PFSK-1 (cell line): Measurements from ENCODE around the gene MAU2.

Experiments
- POLR2AphosphoS5 ChIP-seq: IDR thresholded peaks from 2 replicates; pipeline ENCODE4 v1.6.1; 2012; ENCODE audit warnings: low read depth, mild to moderate bottlenecking, control low read depth, low read length, moderate library complexity
- REST ChIP-seq, 2 experiments: IDR thresholded peaks; 2 replicates each; pipeline versions ENCODE4 v1.6.1 to v1.8.0; 2011 to 2012; ENCODE audit warnings: low read depth in 2 of 2, low read length in 2 of 2, control low read depth in 1 of 2, inconsistent platforms in 1 of 2, mild to moderate bottlenecking in 1 of 2, moderate library complexity in 1 of 2; ENCODE audit not compliant: insufficient read depth in 1 of 2

- TF ChIP-seq REST (IDR thresholded peaks at IDR 0.05; ENCODE audit: insufficient read depth in 1 of 2, low read depth in 2 of 2, low read length in 2 of 2): no peak
- no peak for TF ChIP-seq POLR2AphosphoS5
Measured at GRCh38 chr19:19352823-19353222, 32.2 kb downstream of the MAU2 start.
